GM18499 (cell line): Measurements from ENCODE around the gene SLC38A9.
"Not testable (repeated sequence)": the region's sequence is repeated elsewhere in the genome, so short reads cannot be mapped to it uniquely, and the experiment has no call there.

Source experiments
- ATAC-seq: cut with Tn5 transposase; IDR thresholded peaks from one replicate; pipeline ENCODE4 v1.9.1; 2021; ENCODE audit warnings: moderate number of reproducible peaks; ENCODE audit not compliant: insufficient read depth, unreplicated experiment

The SLC38A9 gene

GRCh38 chr5:55620766-55621160 lies 91.4 kb downstream of the SLC38A9 start:
- no peak for ATAC-seq

- no peak for ATAC-seq
Observed at GRCh38 chr5:55620009-55620765, 91.9 kb downstream of the SLC38A9 start.

GRCh38 chr5:55618318-55618717 lies 93.8 kb downstream of the SLC38A9 start:
- ATAC-seq, result no peak

GRCh38 chr5:55613112-55613868 lies 98.8 kb downstream of the SLC38A9 start:
- no peak for ATAC-seq

- ATAC-seq, result no peak
Observed at GRCh38 chr5:55610542-55610941, 101.6 kb downstream of the SLC38A9 start.

- no peak for ATAC-seq
Observed at GRCh38 chr5:55609413-55609812, 102.7 kb downstream of the SLC38A9 start.

- ATAC-seq, result no peak
Observed at GRCh38 chr5:55608595-55609349, 103.4 kb downstream of the SLC38A9 start.

- ATAC-seq, result not testable (repeated sequence)
Observed at GRCh38 chr5:55607309-55607708, 104.8 kb downstream of the SLC38A9 start.

- no peak for ATAC-seq
Observed at GRCh38 chr5:55604611-55605067, 107.5 kb downstream of the SLC38A9 start.

- no peak for ATAC-seq
Observed at GRCh38 chr5:55603922-55604321, 108.2 kb downstream of the SLC38A9 start.

GRCh38 chr5:55601628-55602027 lies 110.5 kb downstream of the SLC38A9 start:
- ATAC-seq, result no peak

- ATAC-seq, result no peak
Observed at GRCh38 chr5:55601204-55601618, 110.9 kb downstream of the SLC38A9 start.

- ATAC-seq, result no peak
Observed at GRCh38 chr5:55600497-55601203, 111.5 kb downstream of the SLC38A9 start.

- ATAC-seq, result no peak
Observed at GRCh38 chr5:55600086-55600485, 112.0 kb downstream of the SLC38A9 start.

GRCh38 chr5:55599148-55600050 lies 112.7 kb downstream of the SLC38A9 start:
- no peak for ATAC-seq

- ATAC-seq, result no peak
Observed at GRCh38 chr5:55597014-55597981, 114.8 kb downstream of the SLC38A9 start.

- no peak for ATAC-seq
Observed at GRCh38 chr5:55594671-55595070, 117.5 kb downstream of the SLC38A9 start.

- ATAC-seq, result no peak
Observed at GRCh38 chr5:55593115-55593472, 119.0 kb downstream of the SLC38A9 start.
